HepG2 (cell line): Measurements from ENCODE around the gene MYLK3. TPM values are rescaled to one million over a fixed set of nuclear protein-coding genes. Genes with fewer than 3 reads are reported as not detected.

Experiments used
- BATF2 ChIP-seq: sonication (generic); formaldehyde crosslinking; IDR thresholded peaks from 2 replicates; pipeline ENCODE4 v1.8.0; 2022; ENCODE audit warnings: mild to moderate bottlenecking, missing genetic modification reagents, moderate library complexity
- IRF2 ChIP-seq: IDR thresholded peaks from 2 replicates; pipeline ENCODE4 v1.6.1; 2018; ENCODE audit warnings: missing genetic modification reagents, missing compliant biosample characterization
- ISL2 ChIP-seq: sonication (generic); formaldehyde crosslinking; IDR thresholded peaks from 2 replicates; pipeline ENCODE4 v1.5.0; 2020; ENCODE audit warnings: missing genetic modification reagents
- SIN3A ChIP-seq: IDR thresholded peaks from 2 replicates; pipeline ENCODE4 v1.6.1; 2011; ENCODE audit warnings: low read depth, mild to moderate bottlenecking, control low read depth, low read length, borderline replicate concordance
- ZBTB7B ChIP-seq: sonication (generic); formaldehyde crosslinking; IDR thresholded peaks from 2 replicates; pipeline ENCODE4 v1.4.0; 2020; ENCODE audit warnings: missing genetic modification reagents
- ZNF318 ChIP-seq: sonication (generic); formaldehyde crosslinking; IDR thresholded peaks from 2 replicates; pipeline ENCODE4 v1.4.0; 2020; ENCODE audit warnings: mild to moderate bottlenecking, missing genetic modification reagents
- ZNF501 ChIP-seq: sonication (generic); formaldehyde crosslinking; IDR thresholded peaks from 2 replicates; pipeline ENCODE4 v1.5.1; 2020; ENCODE audit warnings: mild to moderate bottlenecking, moderate library complexity, missing genetic modification reagents
- polyA plus RNA-seq, 8 experiments: library from polyadenylated mRNA; depleted of rRNA in 3 of 8; stranded (reverse) in 7 of 8; unstranded in 1 of 8; fragments of >200 nt; fragmentation: Illumina TruSeq in 4 of 8; extraction: Trizol in 4 of 8; gene quantifications; 2 replicates each; pipeline versions ENCODE4 v1.2.1 to v1.2.3, GENCODE V29; 2011 to 2016; ENCODE audit warnings: low read depth in 4 of 8, missing spikeins in 1 of 8, mixed read lengths in 1 of 8; ENCODE audit not compliant: insufficient read depth in 1 of 8
- total RNA-seq, 5 experiments: library from RNA; depleted of rRNA; stranded (reverse); fragments of >200 nt; fragmentation: Illumina TruSeq; extraction: Trizol; gene quantifications; 2 replicates each; pipeline ENCODE4 v1.2.3, GENCODE V29; 2016; ENCODE audit warnings: low read depth in 1 of 5
- TF ChIP-seq, protein P1 (sequence below): sonication (generic); formaldehyde crosslinking; IDR thresholded peaks from 2 replicates; pipeline ENCODE4 v1.5.1; 2020; ENCODE audit warnings: missing genetic modification reagents, mild to moderate bottlenecking, borderline replicate concordance
- TF ChIP-seq, protein P2 (sequence below): sonication (generic); formaldehyde crosslinking; IDR thresholded peaks from 2 replicates; pipeline ENCODE4 v1.4.0; 2020; ENCODE audit warnings: missing genetic modification reagents
- TF ChIP-seq, protein P3 (sequence below): sonication (generic); formaldehyde crosslinking; IDR thresholded peaks from 2 replicates; pipeline ENCODE4 v1.5.1; 2020; ENCODE audit warnings: mild to moderate bottlenecking, missing genetic modification reagents, moderate library complexity
- TF ChIP-seq, protein P4 (sequence below): IDR thresholded peaks from 2 replicates; pipeline ENCODE4 v1.6.1; 2016; ENCODE audit warnings: mild to moderate bottlenecking

Gene MYLK3
- total and polyA plus RNA-seq, 2 of the 13 experiments (the other 11 are each of a cell fraction or from before 2014, with no cell fraction given), result 0.04 to 0.18 TPM

DNA sequence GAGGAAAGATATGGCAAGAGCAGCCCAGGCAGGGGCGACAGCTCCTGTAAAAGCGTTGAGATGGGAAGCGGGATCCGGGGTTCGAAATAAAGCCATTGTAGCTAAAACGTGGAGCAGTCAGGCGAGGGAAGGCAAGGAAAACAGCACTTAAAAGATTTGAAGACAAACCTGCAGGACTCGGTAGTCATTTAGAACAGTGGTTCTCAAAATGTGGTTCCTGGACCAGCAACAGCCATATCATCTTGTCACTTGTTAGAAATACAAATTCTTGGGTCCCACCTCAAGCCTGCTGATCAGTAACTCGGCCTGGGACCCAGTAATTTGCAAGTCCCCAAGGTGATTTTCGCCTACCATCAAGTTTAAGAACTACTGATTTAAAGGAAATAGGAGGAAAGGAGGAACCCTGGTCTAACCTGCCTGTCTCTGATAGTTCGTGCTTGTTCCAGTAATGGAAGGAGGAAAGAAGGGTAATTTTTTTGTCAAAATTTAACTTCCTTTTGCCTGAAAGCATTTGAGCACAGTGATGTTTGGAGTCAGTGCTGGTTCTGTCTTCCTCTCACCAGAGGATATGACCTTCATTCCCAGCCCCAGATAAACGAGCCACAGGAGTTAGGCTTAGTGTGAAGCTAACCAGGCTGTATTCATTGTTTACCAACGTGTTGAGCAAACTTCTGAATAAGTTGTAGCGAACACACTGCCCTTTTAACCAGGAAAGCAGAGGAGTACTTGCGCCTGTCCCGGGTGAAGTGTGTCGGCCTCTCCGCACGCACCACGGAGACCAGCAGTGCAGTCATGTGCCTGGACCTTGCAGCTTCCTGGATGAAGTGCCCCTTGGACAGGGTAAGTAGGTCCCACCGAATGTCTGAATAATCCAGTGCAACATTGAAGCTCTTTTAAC lies 57.6 kb downstream of the MYLK3 start (continued):
- TF ChIP-seq, protein P1, sequence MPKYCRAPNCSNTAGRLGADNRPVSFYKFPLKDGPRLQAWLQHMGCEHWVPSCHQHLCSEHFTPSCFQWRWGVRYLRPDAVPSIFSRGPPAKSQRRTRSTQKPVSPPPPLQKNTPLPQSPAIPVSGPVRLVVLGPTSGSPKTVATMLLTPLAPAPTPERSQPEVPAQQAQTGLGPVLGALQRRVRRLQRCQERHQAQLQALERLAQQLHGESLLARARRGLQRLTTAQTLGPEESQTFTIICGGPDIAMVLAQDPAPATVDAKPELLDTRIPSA (CRISPR knock-in tag), result no peak
- TF ChIP-seq, protein P2, sequence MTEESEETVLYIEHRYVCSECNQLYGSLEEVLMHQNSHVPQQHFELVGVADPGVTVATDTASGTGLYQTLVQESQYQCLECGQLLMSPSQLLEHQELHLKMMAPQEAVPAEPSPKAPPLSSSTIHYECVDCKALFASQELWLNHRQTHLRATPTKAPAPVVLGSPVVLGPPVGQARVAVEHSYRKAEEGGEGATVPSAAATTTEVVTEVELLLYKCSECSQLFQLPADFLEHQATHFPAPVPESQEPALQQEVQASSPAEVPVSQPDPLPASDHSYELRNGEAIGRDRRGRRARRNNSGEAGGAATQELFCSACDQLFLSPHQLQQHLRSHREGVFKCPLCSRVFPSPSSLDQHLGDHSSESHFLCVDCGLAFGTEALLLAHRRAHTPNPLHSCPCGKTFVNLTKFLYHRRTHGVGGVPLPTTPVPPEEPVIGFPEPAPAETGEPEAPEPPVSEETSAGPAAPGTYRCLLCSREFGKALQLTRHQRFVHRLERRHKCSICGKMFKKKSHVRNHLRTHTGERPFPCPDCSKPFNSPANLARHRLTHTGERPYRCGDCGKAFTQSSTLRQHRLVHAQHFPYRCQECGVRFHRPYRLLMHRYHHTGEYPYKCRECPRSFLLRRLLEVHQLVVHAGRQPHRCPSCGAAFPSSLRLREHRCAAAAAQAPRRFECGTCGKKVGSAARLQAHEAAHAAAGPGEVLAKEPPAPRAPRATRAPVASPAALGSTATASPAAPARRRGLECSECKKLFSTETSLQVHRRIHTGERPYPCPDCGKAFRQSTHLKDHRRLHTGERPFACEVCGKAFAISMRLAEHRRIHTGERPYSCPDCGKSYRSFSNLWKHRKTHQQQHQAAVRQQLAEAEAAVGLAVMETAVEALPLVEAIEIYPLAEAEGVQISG (CRISPR knock-in tag), result peak; percentile 58; the same call in 1 of the 2 replicates
- no peak for TF ChIP-seq ISL2
- 0 out of 2 replicates have a peak, but pooled peaks have one; percentile 72 for TF ChIP-seq ZBTB7B (CRISPR knock-in tag)
- TF ChIP-seq IRF2 (CRISPR knock-in tag), result peak; percentile 36; the same call in 1 of the 2 replicates
- peak; percentile 28; the same call in 1 of the 2 replicates for TF ChIP-seq ZNF318 (CRISPR knock-in tag)
- TF ChIP-seq SIN3A, result peak; percentile 26; the same call in 1 of the 2 replicates
- TF ChIP-seq, protein P3, sequence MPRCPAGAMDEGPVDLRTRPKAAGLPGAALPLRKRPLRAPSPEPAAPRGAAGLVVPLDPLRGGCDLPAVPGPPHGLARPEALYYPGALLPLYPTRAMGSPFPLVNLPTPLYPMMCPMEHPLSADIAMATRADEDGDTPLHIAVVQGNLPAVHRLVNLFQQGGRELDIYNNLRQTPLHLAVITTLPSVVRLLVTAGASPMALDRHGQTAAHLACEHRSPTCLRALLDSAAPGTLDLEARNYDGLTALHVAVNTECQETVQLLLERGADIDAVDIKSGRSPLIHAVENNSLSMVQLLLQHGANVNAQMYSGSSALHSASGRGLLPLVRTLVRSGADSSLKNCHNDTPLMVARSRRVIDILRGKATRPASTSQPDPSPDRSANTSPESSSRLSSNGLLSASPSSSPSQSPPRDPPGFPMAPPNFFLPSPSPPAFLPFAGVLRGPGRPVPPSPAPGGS (CRISPR knock-in tag), result 0 out of 2 replicates have a peak, but pooled peaks have one; percentile 44
- no peak for TF ChIP-seq ZNF501 (CRISPR knock-in tag)
- 0 out of 2 replicates have a peak, but pooled peaks have one; percentile 12 for TF ChIP-seq BATF2 (CRISPR knock-in tag)
- TF ChIP-seq, protein P4, sequence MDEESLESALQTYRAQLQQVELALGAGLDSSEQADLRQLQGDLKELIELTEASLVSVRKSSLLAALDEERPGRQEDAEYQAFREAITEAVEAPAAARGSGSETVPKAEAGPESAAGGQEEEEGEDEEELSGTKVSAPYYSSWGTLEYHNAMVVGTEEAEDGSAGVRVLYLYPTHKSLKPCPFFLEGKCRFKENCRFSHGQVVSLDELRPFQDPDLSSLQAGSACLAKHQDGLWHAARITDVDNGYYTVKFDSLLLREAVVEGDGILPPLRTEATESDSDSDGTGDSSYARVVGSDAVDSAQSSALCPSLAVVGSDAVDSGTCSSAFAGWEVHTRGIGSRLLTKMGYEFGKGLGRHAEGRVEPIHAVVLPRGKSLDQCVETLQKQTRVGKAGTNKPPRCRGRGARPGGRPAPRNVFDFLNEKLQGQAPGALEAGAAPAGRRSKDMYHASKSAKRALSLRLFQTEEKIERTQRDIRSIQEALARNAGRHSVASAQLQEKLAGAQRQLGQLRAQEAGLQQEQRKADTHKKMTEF (CRISPR knock-in tag), result peak; percentile 58; the same call in 1 of the 2 replicates
